GM19324 (cell line): ENCODE data around the gene LGSN.
"Not testable (repeated sequence)": the region's sequence is repeated elsewhere in the genome, so short reads cannot be mapped to it uniquely, and the experiment has no call there.

Experiments used
- ATAC-seq: cut with Tn5 transposase; IDR thresholded peaks from one replicate; pipeline ENCODE4 v1.9.1; 2021; ENCODE audit warnings: mild to moderate bottlenecking, moderate library complexity; ENCODE audit not compliant: unreplicated experiment, low FRiP score

Gene LGSN, protein sequence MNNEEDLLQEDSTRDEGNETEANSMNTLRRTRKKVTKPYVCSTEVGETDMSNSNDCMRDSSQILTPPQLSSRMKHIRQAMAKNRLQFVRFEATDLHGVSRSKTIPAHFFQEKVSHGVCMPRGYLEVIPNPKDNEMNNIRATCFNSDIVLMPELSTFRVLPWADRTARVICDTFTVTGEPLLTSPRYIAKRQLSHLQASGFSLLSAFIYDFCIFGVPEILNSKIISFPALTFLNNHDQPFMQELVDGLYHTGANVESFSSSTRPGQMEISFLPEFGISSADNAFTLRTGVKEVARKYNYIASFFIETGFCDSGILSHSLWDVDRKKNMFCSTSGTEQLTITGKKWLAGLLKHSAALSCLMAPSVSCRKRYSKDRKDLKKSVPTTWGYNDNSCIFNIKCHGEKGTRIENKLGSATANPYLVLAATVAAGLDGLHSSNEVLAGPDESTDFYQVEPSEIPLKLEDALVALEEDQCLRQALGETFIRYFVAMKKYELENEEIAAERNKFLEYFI

DNA sequence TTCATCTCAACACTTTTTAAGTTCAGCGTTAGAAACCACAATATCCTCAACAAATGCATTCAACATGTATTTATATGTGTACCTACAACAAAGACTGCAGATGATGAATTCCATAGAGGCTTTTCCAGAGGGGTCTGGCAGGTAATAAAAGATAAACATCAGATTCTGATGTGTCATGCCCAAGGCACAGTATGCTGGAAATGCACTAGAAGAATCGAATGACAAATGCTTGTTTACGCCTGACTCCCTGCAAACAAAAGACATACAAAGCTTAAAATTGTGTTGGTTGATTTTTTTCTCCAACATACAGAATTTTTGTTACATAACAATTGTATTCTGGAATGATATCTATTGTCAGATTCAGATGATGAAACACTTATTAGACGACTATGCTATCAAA is at the start of gene LGSN:
TSS of gene LGSN (minus strand) at position 45 of the 400 bp plus-strand sequence. CDS start at position 5, 40 bp downstream.
- ATAC-seq = no peak

DNA sequence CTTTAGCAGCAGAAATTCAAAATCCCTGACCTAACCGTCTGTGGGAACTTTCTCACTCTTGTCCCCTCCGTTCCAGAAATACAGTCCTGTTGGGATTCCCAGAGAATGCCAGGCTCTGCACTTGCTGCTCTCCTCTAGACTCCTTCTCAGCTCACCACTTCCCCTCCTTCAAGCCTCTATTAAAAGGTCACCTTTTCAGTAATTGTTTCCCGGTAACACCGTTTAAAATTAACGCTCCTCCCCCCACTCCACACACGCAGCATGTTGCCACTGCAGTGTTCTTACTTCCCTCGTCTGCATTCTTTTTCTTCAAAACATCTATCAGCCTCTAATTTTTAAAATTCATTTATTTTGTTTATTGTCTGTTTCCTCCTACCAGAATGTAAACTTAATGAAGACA is 48.6 kb upstream of the LGSN start:
- no peak for ATAC-seq

DNA sequence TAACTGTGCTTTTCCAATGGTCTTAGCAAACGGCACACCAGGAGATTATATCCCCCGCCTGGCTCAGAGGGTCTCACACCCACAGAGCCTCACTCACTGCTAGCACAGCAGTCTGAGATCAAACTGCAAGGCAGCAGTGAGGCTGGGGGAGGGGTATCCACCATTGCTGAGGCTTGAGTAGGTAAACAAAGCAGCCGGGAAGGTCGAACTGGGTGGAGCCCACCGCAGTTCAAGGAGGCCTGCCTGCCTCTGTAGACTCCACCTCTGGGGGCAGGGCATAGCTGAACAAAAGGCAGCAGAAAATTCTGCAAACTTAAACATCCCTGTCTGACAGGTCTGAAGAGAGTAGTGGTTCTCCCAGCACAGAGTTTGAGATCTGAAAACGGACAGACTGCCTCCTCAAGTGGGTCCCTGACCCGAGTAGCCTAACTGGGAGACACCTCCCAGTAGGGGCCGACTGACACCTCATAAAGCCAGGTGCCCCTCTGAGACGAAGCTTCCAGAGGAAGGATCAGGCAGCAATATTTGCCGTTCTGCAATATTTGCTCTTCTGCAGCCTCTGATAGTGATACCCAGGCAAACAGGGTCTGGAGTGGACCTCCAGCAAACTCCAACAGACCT is 42.8 kb upstream of the LGSN start:
- ATAC-seq = not testable (repeated sequence)

DNA sequence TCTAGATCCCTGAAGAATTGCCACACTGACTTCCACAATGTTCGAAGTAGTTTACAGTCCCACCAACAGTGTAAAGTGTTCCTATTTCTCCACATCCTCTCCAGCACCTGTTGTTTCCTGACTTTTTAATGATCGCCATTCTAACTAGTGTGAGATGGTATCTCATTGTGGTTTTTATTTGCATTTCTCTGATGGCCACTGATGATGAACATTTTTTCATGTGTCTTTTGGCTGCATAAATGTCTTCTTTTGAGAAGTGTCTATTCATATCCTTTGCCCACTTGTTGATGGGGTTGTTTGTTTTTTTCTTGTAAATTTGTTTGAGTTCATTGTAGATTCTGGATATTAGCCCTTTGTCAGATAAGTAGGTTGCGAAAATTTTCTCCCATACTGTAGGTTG is 37.6 kb upstream of the LGSN start:
- ATAC-seq = not testable (repeated sequence)

DNA sequence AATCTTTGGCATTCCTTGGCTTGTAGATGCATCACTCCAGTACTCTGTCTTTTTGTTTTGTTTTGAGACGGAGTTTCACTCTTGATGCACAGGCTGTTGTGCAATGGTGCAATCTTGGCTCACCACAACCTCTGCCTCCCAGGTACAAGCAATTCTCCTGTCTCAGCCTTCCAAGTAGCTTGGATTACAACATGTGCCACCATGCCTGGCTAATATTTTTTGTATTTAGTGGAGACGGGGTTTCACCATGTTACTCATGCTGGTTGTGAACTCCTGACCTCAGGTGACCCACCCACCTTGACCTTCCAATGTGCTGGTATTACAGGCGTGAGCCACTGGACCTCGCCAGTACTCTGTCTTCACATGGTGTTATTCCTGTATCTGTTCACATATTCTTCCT is 35.8 kb upstream of the LGSN start:
- ATAC-seq = no peak

DNA sequence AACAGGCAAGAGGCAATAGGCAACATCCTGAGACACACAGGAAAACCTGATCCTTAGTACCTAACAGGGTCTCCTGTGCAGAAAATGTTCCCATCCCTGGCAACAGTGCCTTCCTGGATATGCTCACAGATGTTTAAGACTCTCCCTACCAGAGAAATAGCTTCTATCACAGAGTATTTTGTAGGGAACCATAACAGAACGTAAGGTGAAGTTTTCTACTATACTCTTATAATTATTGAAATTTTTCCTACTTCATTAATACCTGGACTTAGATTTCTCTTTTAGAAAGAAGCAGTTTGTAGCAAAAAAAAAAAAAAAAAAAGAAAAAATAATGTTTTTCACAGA is 33.5 kb upstream of the LGSN start:
- no peak for ATAC-seq

DNA sequence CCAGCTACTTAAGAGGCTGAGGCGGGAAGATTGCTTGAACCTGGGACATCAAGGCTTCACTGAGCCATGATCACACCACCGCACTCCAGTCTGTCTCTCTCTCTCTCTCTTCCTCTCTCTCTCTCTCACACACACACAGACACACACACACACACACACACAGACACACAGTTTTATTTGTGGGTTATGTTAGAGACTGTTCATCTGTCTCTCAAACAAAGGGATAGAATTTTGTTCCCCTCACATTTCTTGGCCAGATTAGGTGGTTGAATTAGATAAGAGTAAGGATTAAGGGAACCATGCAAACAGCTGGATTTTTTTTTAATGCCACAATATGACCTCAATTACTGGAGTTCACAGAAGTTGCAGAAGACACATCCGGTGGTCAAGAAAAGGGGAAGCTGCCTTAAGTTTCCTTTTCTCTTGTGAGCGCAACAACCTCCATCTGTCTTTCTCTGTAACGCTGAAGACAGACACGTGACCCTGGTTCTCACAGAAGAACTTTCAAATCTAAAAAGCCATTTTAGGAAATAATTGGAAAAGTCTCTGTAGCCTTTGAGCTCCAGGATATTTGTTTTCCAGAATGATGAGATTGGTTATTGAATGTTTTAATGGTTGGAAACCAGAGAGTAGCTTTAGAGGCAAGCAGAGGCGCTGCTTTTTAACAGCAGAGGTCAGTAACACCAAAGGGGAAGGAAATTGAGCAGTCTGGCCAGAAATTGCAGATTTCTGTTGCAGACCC is 32.9 kb upstream of the LGSN start:
- ATAC-seq = peak; percentile 91

DNA sequence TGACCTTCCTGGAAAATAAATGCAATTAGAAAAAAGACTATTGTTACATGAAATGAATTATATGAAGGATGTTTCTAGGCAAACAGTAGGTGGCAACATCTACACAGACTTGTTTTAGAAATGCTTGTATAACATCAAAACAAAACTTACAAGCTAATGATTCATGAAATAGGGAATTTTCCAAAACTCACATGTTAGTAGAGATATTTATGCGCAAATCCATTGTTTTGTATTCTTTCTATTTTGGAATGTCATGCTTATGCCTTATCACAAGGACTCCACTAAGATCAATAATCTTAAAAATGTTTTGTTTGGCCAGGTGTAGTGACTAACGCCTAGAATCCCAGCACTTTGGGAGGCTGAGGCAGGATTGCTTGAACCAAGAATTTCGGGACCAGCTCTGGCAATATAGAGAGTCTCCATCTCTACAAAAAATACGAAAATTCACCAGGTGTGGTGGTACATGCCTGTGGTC is 32.3 kb upstream of the LGSN start:
- no peak for ATAC-seq

DNA sequence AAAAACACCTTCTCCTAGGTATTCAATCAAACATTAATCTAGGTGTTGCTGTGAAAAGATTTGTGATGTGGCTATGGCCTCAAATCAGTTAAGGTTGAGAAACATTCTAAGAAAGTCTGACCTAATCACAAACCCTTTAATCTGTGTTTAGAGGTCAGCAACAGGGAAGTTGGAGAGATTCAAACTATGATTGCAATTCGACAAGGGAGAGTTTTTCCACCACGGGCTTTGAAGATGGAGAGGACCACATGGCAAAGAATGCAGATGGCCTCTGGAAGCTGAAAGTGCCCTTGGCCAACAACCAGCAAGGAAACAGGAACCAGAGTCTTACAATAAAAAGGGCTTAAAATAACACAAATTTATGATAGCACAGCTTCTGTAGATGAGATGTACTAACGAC is 29.6 kb upstream of the LGSN start:
- ATAC-seq = no peak

DNA sequence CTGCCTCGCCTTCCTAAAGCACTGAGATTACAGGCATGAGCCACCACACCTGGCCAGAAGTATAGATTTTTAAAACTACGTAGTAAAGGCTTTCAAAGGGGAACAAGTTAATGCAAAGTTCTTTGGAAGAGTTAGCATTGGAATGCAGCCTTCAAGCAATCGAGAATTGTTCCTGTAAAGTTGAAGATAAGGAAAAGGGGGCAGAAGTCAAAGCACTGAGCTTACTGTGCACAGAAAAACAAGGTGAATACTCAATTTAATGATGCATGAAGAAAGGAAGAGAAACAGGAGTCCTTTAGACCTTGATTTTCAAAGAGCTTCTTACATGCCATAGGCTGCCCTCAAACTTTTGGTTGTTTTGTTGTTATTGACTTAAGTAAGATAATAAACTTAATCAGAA is 29.1 kb upstream of the LGSN start:
- no peak for ATAC-seq

DNA sequence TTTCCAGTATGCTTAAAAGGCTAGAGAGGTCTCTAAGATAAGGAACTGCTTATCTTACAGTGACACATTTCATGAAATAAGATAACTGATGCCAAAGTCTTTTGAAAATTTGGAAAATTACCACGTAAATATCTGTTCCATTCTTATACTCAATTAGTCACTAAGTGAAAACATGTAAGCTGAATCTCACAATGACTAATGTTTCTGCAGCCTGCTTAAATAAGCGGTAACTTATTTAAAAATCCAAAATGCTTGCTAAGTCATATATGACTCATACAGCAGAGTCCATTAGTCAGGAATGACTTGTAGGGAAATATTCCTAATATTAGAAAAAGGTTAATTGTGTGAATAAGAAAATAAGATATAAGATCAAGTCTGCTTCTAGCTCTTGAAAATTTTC is 27.8 kb upstream of the LGSN start:
- no peak for ATAC-seq

DNA sequence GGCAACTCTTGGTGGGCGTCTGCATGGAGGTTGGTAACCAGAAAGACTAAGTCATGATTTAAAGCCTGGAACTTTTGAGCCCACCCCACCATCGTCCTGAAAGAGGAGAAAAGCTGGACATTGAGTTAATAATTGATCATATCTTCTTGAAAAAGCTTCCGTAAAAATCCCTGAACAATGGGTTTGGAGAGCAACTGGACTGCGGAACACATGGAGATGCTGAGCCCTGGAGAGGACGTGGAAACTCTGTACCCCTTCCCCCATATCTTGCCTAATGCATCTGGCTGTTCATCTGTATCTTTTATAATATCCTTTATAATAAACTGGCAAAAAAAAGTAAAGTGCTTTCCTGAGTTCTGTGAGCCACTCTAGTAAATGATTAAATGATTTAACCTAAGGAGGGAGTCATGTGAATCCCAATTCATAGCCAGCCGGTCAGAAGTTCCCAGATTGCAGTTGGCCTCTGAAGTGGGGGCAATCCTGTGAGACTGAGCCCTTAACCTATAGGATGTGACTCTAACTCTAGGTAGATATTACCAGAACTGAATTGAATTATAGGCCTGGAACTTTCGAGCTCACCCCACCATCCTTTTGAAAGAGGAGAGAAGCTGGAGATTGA is 26.5 kb upstream of the LGSN start:
- ATAC-seq = no peak

DNA sequence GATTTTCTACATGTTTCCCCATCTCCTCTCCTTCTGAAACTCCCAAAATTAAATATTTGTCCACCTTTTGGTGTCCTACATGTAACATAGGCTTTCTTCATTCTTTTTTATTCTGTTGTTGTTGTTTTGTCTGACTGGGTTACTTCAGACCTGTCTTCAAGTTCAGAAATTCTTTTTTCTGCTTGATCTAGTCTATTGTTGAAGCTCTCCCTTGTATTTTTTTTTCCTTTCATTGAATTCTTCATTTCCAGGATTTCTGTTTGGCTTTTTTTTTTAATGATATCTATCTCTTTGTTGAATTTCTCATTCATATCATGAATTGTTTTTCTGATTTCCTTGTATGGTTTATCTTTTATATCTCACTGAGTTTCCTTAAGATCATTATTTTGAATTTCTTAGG is 20.6 kb upstream of the LGSN start:
- no peak for ATAC-seq

DNA sequence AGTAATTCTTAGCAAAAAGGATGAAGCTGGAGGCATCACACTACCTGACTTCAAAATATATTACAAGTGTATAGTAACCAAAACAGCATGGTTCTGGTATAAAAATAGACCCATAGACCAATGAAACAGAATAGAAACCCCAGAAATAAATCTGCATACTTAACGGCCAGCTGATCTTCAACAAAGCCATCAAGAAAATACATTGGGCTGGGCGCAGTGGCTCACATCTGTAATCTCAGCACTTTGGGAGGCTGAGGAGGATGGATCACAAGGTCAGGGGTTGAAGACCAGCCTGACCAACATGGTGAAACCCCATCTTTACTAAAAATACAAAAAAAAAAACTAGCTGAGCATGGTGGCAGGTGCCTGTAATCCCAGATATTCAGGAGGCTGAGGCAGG is 14.9 kb upstream of the LGSN start:
- not testable (repeated sequence) for ATAC-seq

DNA sequence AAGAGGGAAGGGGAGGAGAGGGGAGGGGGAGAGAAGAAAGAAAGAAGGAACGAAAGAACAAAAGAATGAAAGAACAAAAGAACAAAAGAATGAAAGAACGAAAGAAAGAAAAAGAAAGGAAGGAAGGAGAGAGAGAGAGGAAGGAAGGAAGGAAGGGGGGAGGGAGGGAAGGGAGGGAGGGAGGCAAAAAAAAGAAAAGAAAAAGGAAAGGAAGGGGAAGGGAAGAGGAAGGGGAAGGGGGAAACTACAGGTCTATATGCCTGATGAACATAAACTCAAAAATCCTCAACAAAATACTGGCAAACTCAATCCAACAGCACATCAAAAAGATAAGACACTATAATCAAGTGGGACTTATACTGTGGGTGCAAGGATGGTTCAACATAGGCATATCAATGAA is 13.7 kb upstream of the LGSN start:
- no peak for ATAC-seq

DNA sequence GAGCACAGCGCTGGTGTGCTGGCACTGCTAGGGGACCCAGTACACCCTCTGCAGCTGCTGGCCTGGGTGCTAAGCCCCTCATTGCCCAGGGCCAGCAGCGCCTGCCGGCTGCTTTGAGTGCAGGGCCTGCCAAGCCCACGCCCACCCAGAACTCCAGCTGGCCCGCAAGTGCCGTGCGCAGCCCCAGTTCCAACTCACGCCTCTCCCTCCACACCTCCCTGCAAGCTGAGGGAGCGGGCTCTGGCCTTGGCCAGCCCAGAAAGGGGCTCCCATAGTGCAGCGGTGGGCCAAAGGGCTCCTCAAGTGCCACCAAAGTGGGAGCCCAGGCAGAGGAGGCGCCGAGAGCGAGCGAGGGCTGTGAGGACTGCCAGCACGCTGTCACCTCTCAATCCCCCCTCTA is 6.8 kb upstream of the LGSN start:
- ATAC-seq = not testable (repeated sequence)

DNA sequence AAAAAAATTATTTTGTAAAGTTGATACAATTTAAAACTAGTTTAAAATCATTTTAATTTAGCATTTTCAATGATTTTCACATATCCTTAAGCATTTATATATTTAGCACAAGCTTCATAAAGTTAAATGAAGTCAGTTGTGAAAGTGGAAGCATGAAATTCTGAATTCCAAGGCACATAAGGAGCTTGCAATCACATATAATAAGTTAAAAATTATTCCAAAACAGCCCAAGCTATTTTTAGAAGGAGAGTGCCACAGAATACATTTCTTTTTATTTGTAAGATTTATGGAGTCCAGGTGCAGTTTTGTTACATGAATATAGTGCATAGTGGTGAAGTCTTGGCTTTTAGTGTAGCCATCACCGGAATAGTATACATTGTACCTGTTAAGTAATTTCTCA is 3.2 kb upstream of the LGSN start:
- no peak for ATAC-seq

DNA sequence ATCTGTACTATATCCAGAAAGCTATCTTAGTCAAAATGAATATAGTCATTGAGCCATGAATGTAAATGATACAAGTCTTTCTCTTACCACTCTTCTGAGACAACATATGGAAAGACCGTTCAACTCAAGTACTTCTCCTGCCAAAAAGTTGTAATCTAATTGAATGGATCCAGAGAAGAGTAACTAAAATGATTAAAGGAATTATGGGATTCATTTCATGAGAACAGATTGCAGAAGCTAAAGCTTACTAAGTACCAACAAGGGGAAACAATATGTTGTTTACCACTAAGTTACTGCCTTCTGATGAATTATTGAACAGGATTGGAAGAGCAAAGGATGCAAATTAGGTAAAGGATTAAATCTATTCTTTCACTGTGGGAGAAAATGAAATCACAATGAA is 2.0 kb upstream of the LGSN start:
- no peak for ATAC-seq

DNA sequence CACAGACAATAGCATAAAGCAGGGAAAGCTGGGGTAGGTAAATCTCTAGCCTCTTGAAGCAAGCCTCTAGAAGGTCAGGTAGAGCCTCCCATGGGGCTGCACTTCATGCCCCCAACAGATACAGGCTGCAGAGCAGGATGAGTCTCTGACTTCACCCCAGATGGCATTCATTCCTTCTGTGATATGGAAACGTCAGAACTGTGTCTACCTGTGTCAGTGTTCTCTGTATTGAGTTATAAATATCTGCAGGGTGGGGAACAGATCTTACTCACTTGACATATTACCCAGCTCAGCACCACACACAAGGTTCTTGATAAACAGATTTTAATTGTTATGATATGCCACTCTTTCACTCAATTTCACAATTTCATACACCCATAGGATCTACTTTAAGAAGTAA is 2.1 kb downstream of the LGSN start:
- no peak for ATAC-seq

DNA sequence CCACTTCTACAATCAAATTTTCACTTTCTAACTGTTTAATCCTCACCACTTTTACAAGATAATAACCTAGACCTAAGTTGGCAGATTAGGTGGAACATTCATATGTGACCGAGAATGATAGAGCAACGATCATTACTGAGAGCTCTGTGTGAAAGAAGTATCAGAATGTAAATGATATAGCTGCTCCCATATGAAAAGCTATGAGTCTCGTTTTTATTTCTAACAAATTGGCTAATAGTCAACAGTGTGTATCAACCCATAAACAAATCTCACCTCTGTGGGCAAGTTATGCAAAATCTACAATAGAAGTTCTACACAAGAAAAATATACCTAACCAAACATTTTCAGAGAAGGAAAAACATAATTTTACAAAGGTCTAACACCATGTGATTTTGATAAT is 3.7 kb downstream of the LGSN start:
- ATAC-seq = no peak

DNA sequence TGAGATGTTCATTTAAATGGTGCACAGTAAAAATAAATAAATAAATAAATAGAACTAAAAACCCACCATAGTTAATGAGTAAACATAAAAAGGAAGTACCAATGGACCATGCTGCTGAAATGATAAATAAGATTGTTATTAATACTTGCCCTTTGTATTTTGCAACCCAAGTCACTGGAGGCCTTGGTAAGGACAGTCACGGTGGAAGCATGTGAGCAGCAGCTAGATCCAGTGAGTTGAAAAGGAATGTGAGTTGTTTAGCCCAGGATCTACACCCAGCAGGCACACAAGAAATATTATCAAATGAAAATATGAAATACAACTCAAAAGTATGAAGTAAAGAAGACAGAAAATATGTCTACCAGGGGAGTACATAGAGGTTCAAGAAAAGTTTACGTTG is 6.7 kb downstream of the LGSN start:
- no peak for ATAC-seq
